Testis (tissue), 2 donors: ENCODE data around the gene C1orf21.

Experiments used
- CTCF ChIP-seq, 3 experiments: fragments of 450-650 bp in 2 of 3; fragments of 200-600 bp in 1 of 3; sonication (generic) in 1 of 3; IDR thresholded peaks; one replicate each; pipeline ENCODE4 v1.5.1; 2016 to 2019; ENCODE audit warnings: antibody characterized with exemption in 3 of 3, mild to moderate bottlenecking in 2 of 3, moderate library complexity in 1 of 3
- POLR2A ChIP-seq: fragments of 450-650 bp; IDR thresholded peaks from one replicate; pipeline ENCODE4 v1.6.1; 2017; ENCODE audit warnings: antibody characterized with exemption, mild to moderate bottlenecking, moderate library complexity

DNA sequence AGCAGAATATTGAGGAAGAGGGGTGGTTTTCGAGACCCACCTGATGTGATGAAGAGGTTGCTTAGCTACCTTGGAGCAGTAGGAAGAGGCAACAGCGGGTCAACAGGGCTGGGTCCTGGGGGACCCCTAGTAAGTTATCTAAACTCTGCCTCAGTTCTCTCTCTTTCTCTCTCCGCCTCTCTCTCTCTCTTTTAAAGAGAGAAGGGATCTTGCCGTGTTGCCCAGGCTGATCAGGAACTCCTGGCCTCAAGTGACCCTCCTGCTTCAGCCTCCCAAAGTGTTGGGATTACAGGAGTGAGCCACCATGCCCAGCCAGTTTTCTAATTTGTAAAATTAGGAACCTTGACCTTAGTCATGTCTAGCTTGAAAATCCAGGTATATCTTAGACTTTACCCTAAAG is 77.9 kb downstream of the C1orf21 start:
- TF ChIP-seq CTCF (IDR thresholded peaks at IDR 0.05), result no peak
- no peak for TF ChIP-seq POLR2A
